ENCODE data around the gene GSK3A.
A peak's percentile ranks its signal among the peaks of the same experiment; 100 is the strongest.

GSK3A gene

GRCh38 chr19:42247640-42248199, 5.3 kb upstream of the GSK3A start:
- no peak for DNase-seq

DNA sequence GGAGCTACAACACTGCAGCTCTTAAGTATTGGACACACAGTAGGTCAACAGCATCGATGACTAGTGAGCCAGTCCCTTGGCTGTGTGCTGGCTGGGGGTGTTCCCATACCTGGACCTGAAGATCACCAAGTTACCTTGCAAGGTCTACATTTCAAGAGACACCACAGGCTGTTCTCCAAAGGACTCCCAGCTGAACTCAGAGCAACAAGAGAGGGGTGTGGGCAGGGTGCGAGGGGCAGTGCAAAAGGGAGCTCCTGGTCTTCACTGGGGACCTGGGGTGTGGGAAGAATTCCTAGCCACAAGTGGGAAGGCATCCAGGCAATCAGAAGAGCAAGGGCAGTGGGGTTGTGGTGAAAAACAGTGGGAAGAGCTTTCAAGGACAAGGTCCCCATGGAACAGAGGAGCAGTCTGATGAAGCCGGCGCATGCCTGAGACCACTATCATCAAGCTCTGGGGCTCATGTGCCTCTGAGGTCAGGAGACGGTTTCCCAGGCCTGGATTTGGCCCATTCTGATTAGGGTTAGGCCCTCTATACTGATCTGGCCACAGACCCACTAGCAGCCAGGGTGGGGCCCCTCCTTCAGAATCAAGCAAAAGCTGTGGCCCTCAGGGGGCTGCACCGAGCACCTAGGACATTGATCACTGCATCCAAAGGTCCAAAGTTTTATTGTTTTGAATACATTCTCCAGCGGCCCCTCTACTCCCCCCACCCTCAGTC, 4.7 kb upstream of the GSK3A start:
- no peak for DNase-seq

DNA sequence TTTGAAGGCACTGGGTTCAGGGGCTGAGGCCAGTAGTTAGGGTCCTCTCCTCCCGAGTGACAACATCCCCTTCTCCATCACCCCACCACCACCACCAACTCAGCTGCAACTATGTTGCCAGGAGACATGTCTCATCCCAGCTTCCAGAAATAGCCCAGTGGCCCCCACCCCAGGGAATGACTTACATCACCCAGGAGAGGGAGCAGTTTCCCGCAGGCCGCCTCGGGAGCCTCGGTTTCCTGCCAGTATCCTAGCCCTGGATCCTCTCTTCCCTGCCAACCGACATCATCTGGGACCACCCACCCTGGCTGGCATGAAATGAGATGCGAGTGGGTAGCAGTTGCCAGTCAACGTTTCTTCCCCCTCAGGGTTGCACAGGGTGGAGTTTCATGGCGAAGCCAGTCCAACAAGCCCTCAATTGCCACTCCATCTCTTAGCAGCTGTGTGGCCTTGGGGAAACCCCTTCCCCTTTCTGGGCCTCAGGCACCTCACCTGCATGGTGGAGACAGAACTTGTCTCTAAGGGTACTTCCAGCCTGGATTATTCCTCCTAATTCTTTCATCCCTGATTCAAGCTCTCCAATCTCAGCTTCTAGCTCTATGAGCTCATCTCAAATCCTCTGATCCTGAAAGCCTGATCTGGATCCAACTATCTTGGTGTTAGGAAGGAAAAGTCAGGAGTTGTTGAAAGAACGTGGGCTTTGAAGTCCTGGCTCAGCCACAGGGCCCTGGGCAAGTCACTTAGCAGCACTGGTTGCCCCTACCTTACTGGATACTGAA, 3.9 kb upstream of the GSK3A start:
- DNase-seq: no peak

GRCh38 chr19:42245231-42245630, 2.8 kb upstream of the GSK3A start:
- no peak for DNase-seq

DNA sequence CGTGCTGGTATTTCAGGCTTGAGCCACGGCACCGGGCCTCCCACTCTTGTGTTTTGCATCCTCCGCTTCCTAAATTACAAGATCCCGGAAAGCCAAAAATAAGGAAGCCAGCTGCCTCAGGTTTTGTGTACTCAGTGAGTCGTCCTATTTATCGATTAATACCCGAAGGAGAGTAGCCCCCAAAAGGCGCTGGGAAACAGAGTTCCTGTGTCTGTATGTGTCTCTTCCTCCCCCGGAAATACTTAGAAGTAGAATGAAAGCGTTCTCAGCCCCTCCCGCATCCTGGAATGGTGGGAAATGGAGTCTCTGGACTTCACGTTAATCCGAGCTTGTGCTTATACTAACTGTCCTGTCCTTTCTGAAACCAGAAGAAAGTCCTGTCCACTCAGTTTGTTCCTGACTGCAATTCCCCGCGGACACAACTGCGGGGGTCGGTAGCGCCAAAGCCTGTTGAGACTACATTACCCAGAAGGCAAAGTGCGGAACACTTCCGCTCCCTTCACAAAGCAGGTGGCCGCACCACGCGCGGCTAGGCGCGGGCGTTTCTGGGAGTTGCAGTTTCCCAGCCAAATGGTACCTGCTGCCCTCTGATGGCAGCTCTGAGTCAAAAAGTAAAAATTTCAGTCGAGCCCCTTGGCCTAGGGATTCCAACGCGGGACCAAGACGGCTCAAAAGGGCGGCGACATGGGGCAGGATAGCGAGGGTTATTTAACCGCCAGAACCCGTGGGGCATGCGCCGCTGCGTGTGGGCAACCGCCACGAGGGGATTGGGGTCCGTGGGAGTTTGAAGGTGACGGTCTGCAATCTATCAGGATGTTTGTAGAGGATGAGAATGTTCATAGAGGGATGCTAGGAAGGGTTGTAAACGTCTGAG, 2.2 kb upstream of the GSK3A start:
- peak; percentile 88 for DNase-seq

GRCh38 chr19:42242069-42242511, 312 bp downstream of the GSK3A start:
- DNase-seq: peak in 1 of 2 donors; percentile 53

GRCh38 chr19:42241279-42241678, 1.1 kb downstream of the GSK3A start:
- DNase-seq: no peak

- DNase-seq: no peak
These were observed 2.7 kb downstream of the GSK3A start for GRCh38 chr19:42239544-42240220.

DNA sequence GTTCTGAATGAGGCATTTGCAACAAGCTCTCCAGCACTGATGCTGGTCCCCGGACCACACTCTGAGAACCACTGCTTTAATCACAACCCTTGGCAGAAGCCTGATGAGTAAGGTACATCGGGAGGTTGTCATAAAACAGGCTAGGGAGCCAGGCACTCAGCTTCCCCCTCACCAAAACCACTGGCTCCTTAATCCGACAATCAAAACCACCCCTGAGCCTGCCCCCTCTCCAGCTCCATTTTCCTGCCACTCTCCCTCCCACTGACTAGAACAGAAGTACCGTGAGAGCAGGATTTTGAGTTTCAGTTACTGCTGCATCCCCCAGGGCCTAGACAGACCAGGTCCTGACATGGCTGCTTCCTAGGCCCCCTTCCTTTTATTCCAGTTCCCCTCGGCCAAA, 7.2 kb downstream of the GSK3A start:
- DNase-seq: no peak

GRCh38 chr19:42234364-42234763, 8.0 kb downstream of the GSK3A start:
- DNase-seq: no peak

DNA sequence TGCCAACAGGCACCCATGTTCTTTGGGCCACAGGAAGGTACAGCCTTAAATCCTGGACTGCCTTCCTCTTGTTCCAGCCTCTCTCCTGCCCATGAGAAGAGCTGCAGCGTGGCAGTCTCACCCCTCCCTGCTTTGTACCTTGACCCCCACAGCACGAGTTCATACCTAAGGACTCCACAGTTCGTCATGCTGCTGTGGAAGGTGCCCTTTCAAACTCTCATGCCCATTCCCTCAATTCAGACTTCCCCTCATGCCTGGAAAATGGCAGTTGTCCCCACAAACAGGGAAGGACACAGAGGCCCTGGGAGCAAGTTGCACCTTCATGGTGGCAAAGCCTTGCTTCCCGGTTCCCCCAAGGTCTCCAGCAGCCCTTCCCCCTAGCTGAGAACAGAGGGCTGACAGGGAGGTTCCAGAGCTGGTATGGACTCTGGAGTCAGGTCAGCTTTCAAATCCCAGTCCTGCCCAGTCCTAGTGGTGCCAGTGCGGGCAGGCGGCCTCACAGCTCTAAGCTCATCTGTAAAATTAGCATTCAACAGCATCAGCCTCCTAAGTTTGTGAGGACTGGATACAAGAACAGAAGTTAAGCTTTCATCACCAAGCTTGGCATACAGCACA, 8.6 kb downstream of the GSK3A start:
- no peak for DNase-seq

DNA sequence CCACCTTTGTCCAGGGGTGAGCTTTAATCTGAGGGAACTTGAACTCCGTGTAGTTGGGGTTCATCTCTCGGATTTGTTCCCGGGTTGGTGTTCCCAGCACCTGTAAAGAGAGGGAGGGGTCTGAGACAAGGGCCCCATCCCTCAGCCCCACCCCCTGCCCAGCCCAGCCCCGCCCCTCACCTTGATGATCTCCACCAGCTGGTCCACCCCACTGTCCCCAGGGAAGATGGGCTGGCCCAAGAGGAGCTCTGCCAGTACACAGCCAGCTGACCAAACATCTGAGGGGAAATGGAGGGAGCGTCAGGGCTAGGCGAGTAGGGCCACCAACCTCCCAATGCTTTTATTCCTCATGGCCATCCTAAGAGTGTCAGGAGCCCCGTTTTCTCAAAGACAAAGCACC, 9.3 kb downstream of the GSK3A start:
- no peak for DNase-seq

DNA sequence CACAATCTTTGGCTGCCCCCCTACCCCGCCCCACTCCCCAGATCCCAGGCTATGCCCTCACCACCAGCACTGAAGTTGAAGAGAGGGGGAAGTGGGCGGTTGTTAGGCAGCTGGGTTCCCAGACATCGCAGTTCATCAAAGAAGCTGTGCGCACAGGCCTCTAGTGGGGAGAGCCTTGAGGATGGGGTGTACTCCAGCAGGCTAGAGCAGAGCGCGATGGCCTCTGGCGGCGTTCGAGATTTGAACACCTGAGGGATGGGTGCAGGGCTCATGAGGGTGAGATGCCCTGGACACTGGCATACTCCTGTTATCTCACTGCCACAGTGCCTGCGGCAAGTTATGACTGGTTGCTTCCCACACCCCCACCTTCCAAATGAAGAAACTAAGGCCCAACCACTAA, 10.0 kb downstream of the GSK3A start:
- no peak for DNase-seq

- no peak for DNase-seq
These were observed 11.8 kb downstream of the GSK3A start for GRCh38 chr19:42230571-42230970.

DNA sequence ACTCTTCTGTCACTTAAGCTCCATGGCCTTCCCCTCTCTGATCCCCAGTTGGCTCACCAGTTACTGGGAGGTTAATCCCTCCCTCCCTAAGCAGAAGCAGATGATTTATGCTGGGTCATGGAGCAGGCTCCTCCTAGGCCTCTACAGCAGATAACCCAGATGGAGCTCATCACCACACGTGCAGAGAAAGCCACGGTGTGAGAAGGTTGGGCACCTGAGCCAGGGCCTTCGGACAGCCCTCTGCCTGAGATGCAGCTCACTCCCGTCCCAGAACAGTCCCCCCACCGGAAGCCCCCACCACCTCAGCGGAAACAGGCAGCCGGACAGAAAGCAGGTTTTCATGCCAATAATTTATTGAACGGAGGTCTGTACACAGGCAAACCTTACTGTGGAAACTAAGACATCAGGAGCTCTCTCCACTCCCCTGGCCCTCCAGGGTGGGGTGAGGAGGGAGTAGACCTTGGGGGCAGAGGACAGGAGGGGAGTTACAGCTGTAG, 12.5 kb downstream of the GSK3A start:
- no peak for DNase-seq

- DNase-seq: no peak
These were observed 13.0 kb downstream of the GSK3A start for GRCh38 chr19:42229301-42229854.

DNA sequence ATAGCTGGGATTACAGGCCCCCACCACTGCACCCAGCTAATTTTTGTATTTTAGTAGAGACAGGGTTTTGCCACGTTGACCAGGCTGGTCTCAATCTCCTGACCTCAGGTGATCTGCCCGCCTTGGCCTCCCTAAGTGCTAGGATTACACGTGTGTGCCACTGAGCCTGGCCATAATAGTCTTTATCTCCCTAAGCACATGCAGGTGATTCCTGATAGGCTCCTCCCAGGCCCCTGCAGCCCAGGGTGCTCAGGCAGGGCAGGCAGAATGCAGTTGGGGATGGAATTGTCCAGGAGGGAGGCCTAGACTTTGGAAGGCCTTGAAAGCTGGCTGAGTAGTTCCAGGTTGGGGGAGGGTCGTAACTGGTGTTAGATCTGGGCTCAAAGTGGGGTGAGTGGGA, 13.8 kb downstream of the GSK3A start:
- no peak for DNase-seq

DNA sequence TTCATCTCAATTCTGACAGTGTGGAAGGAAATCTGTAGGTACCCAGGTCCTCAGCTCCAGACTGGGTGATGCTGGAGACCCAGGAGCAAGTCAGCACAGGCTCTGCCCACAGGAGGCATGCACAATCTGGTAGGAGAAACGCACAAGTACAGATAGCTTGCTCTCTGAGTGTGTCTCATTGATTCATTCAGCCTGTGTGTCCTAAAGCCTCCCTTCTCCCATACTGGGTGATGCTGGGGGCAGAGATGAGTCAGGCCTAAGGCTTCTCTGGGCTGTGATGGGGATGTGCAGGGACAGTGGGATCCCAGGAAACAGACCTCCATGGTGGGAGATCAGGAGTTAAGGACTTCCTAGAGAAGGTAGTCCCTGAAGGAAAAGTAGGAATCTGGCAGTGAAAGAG, 15.5 kb downstream of the GSK3A start:
- DNase-seq: no peak

- DNase-seq: no peak
These were observed 16.6 kb downstream of the GSK3A start for GRCh38 chr19:42225718-42226292.

- DNase-seq: no peak
These were observed 17.3 kb downstream of the GSK3A start for GRCh38 chr19:42224940-42225717.
